SK-N-SH (cell line): ENCODE data around the gene CDKN3. TPM values are rescaled to one million over a fixed set of nuclear protein-coding genes. Genes with fewer than 3 reads are reported as not detected.

Source experiments
- CTCF ChIA-PET: fragments of 300-600, 350-600 bp; formaldehyde crosslinking; extraction: SDS; loops from one replicate; lab custom pipeline; 2021; lab: Yijun Ruan, JAX
- POLR2A ChIA-PET: fragments of 350-600 bp; sonication (Branson Sonifier 250); formaldehyde crosslinking; extraction: SDS; loops from one replicate; lab custom pipeline; 2020; ENCODE audit warnings: antibody characterized with exemption, inconsistent platforms; lab: Yijun Ruan, JAX
- DNase-seq: peaks from one replicate; pipeline ENCODE4 v3.0.0; 2012
- H2AFZ ChIP-seq: fragments of 200-600 bp; sonication (generic); 2 replicates; pipeline ENCODE4 v1.8.1; 2016; ENCODE audit warnings: antibody characterized with exemption, mild to moderate bottlenecking, low read depth
- H3F3A ChIP-seq: fragments of 200-600 bp; sonication (generic); replicated peaks from 2 replicates; pipeline ENCODE3; 2016; ENCODE audit warnings: antibody characterized with exemption, mild to moderate bottlenecking; ENCODE audit not compliant: insufficient read depth
- H3K27ac ChIP-seq, 2 experiments: fragments of 200-500 bp in 1 of 2; fragments of 200-600 bp in 1 of 2; sonication (Bioruptor generic) in 1 of 2; sonication (generic), shearing (Covaris generic) in 1 of 2; 2 replicates each; pipeline versions ENCODE4 v1.5.1 to v1.6.1; 2014 to 2016; ENCODE audit warnings: low read depth in 2 of 2, inconsistent platforms in 1 of 2, low read length in 1 of 2, mild to moderate bottlenecking in 1 of 2, mixed read lengths in 1 of 2
- H3K27me3 ChIP-seq: fragments of 200-600 bp; sonication (generic), shearing (Covaris generic); 2 replicates; pipeline ENCODE4 v1.6.1; 2016; ENCODE audit warnings: mixed run types; ENCODE audit not compliant: insufficient read depth
- H3K36me3 ChIP-seq, 2 experiments: fragments of 200-500 bp in 1 of 2; fragments of 200-600 bp in 1 of 2; sonication (Bioruptor generic) in 1 of 2; sonication (generic) in 1 of 2; replicated peaks in 1 of 2; 2 replicates each; pipeline versions ENCODE3 to v1.5.1; 2014 to 2016; ENCODE audit warnings: low read length in 1 of 2, mild to moderate bottlenecking in 1 of 2; ENCODE audit not compliant: insufficient read depth in 2 of 2, control insufficient read depth in 1 of 2
- H3K4me1 ChIP-seq, 2 experiments: fragments of 200-500 bp in 1 of 2; fragments of 200-600 bp in 1 of 2; sonication (Bioruptor generic) in 1 of 2; sonication (generic), shearing (Covaris generic) in 1 of 2; 2 replicates each; pipeline versions ENCODE4 v1.5.1 to v1.6.1; 2014 to 2016; ENCODE audit warnings: low read depth in 1 of 2, low read length in 1 of 2, mixed run types in 1 of 2; ENCODE audit not compliant: insufficient read depth in 2 of 2, control insufficient read depth in 1 of 2
- H3K4me2 ChIP-seq: fragments of 200-600 bp; sonication (generic), shearing (Covaris generic); 2 replicates; pipeline ENCODE4 v1.6.1; 2017; ENCODE audit warnings: mixed run types
- H3K4me3 ChIP-seq, 2 experiments: fragments of 200-500 bp in 1 of 2; fragments of 200-600 bp in 1 of 2; sonication (Bioruptor generic) in 1 of 2; sonication (generic), shearing (Covaris generic) in 1 of 2; 2 replicates each; pipeline versions ENCODE4 v1.5.1 to v1.8.1; 2014 to 2016; ENCODE audit warnings: low read depth in 2 of 2, inconsistent platforms in 1 of 2, low read length in 1 of 2, mild to moderate bottlenecking in 1 of 2, mixed read lengths in 1 of 2, moderate library complexity in 1 of 2
- H3K79me2 ChIP-seq: fragments of 200-600 bp; sonication (generic); 2 replicates; pipeline ENCODE4 v1.8.1; 2017; ENCODE audit warnings: mild to moderate bottlenecking; ENCODE audit not compliant: insufficient read depth
- H3K9ac ChIP-seq: fragments of 200-600 bp; sonication (generic); 2 replicates; pipeline ENCODE4 v1.6.1; 2017; ENCODE audit warnings: mixed run types
- H3K9me2 ChIP-seq: fragments of 200-600 bp; sonication (generic); 2 replicates; pipeline ENCODE4 v1.6.1; 2017; ENCODE audit warnings: mixed run types
- H3K9me3 ChIP-seq: fragments of 200-600 bp; sonication (generic); 2 replicates; pipeline ENCODE4 v1.6.1; 2017; ENCODE audit warnings: mixed run types, mild to moderate bottlenecking, moderate library complexity
- H4K20me1 ChIP-seq: fragments of 200-600 bp; sonication (generic); 2 replicates; pipeline ENCODE4 v1.6.1; 2017; ENCODE audit warnings: mild to moderate bottlenecking, mixed run types; ENCODE audit not compliant: insufficient read depth
- ELF1 ChIP-seq: IDR thresholded peaks from 2 replicates; pipeline ENCODE4 v1.4.0; 2012
- EP300 ChIP-seq, 2 experiments: IDR thresholded peaks; 2 replicates each; pipeline versions ENCODE4 v1.4.0 to v1.6.1; 2012; ENCODE audit warnings: borderline replicate concordance in 1 of 2, low read depth in 1 of 2, low read length in 1 of 2
- FOXJ3 ChIP-seq: sonication (generic); formaldehyde crosslinking; IDR thresholded peaks from 2 replicates; pipeline ENCODE4 v1.5.1; 2020; ENCODE audit warnings: mild to moderate bottlenecking, missing genetic modification reagents
- GABPA ChIP-seq: IDR thresholded peaks from 2 replicates; pipeline ENCODE4 v1.4.0; 2012; ENCODE audit warnings: low read depth, mild to moderate bottlenecking
- GATA2 ChIP-seq: sonication (generic); formaldehyde crosslinking; IDR thresholded peaks from 2 replicates; pipeline ENCODE4 v1.5.0; 2020; ENCODE audit warnings: mild to moderate bottlenecking, missing genetic modification reagents
- MEF2A ChIP-seq: IDR thresholded peaks from 2 replicates; pipeline ENCODE4 v1.4.0; 2012; ENCODE audit warnings: low read depth, borderline replicate concordance
- NFIC ChIP-seq: IDR thresholded peaks from 2 replicates; pipeline ENCODE4 v1.4.0; 2012; ENCODE audit warnings: borderline replicate concordance
- NRF1 ChIP-seq: IDR thresholded peaks from 2 replicates; pipeline ENCODE4 v1.6.1; 2012; ENCODE audit warnings: low read depth, mild to moderate bottlenecking, low read length
- RCOR1 ChIP-seq: fragments of 150-350 bp; IDR thresholded peaks from 2 replicates; pipeline ENCODE4 v1.6.1; 2017; ENCODE audit warnings: antibody characterized with exemption, low read length
- RXRA ChIP-seq: IDR thresholded peaks from 2 replicates; pipeline ENCODE4 v1.4.0; 2012; ENCODE audit warnings: low read depth, mild to moderate bottlenecking, borderline replicate concordance
- TEAD4 ChIP-seq: IDR thresholded peaks from 2 replicates; pipeline ENCODE4 v1.4.0; 2012; ENCODE audit warnings: mild to moderate bottlenecking, borderline replicate concordance; ENCODE audit not compliant: insufficient read depth
- YY1 ChIP-seq: IDR thresholded peaks from 2 replicates; pipeline ENCODE4 v1.4.0; 2012; ENCODE audit warnings: low read depth, mild to moderate bottlenecking
- WGBS: methylation state at CpG from one replicate; pipeline ENCODE4 v1.1.6; 2017; ENCODE audit warnings: low lambda C conversion rate; 5-methylcytosine and 5-hydroxymethylcytosine counted together
- polyA plus RNA-seq, 3 experiments: library from polyadenylated mRNA; depleted of rRNA; stranded (reverse); fragments of >200 nt; gene quantifications; 2 replicates each; pipeline ENCODE4 v1.2.3, GENCODE V29; 2012
- TF ChIP-seq, protein P1 (sequence below): IDR thresholded peaks from 2 replicates; pipeline ENCODE4 v1.4.0; 2012; ENCODE audit warnings: low read depth, borderline replicate concordance
- TF ChIP-seq, protein P2 (sequence below): fragments of 200-600 bp; sonication (generic); IDR thresholded peaks from 2 replicates; pipeline ENCODE4 v1.6.1; 2017; ENCODE audit warnings: antibody characterized with exemption, mild to moderate bottlenecking, moderate library complexity
- TF ChIP-seq, protein P3 (sequence below): IDR thresholded peaks from 2 replicates; pipeline ENCODE4 v1.6.1; 2012; ENCODE audit warnings: mild to moderate bottlenecking, low read depth, low read length, moderate library complexity
- TF ChIP-seq, protein P4 (sequence below): fragments of 150-350 bp; IDR thresholded peaks from 2 replicates; pipeline ENCODE4 v1.6.1; 2016; ENCODE audit warnings: mild to moderate bottlenecking, low read depth, low read length

Gene CDKN3
- polyA plus RNA-seq, 1 of the 3 experiments (the other 2 are of a cell fraction): 26.7 TPM

DNA sequence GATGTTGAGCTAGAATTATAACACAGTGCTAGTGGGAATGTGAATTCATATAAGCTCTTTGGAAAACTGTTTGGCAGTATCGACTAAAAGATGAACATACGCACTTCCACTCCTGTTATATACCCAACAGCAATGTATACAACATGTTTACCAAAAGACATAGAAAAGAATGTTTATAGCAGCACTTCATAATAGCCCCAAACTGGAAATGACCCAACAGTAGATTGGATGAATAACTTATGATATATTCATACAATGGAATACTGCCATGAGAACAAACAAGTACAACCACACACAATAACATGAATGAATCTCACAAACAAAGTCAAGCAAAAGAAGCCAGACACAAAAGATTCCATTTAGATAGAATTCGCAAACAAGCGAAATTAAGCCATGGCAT lies 28.5 kb upstream of the CDKN3 start:
- no peak overlapping the region for H3K4me2 ChIP-seq
- TF ChIP-seq EP300 (IDR thresholded peaks at IDR 0.05; ENCODE audit: borderline replicate concordance in 1 of 2, low read depth in 1 of 2, low read length in 1 of 2): no peak
- TF ChIP-seq FOXJ3 (CRISPR knock-in tag): no peak
- TF ChIP-seq YY1: no peak
- TF ChIP-seq, protein P1, sequence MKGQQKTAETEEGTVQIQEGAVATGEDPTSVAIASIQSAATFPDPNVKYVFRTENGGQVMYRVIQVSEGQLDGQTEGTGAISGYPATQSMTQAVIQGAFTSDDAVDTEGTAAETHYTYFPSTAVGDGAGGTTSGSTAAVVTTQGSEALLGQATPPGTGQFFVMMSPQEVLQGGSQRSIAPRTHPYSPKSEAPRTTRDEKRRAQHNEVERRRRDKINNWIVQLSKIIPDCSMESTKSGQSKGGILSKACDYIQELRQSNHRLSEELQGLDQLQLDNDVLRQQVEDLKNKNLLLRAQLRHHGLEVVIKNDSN: no peak
- TF ChIP-seq MEF2A: no peak
- TF ChIP-seq, protein P2, sequence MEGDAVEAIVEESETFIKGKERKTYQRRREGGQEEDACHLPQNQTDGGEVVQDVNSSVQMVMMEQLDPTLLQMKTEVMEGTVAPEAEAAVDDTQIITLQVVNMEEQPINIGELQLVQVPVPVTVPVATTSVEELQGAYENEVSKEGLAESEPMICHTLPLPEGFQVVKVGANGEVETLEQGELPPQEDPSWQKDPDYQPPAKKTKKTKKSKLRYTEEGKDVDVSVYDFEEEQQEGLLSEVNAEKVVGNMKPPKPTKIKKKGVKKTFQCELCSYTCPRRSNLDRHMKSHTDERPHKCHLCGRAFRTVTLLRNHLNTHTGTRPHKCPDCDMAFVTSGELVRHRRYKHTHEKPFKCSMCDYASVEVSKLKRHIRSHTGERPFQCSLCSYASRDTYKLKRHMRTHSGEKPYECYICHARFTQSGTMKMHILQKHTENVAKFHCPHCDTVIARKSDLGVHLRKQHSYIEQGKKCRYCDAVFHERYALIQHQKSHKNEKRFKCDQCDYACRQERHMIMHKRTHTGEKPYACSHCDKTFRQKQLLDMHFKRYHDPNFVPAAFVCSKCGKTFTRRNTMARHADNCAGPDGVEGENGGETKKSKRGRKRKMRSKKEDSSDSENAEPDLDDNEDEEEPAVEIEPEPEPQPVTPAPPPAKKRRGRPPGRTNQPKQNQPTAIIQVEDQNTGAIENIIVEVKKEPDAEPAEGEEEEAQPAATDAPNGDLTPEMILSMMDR: no peak
- no peak for TF ChIP-seq NRF1
- no peak for TF ChIP-seq NFIC
- TF ChIP-seq TEAD4: no peak
- no peak for TF ChIP-seq RXRA
- TF ChIP-seq GATA2: no peak
- no peak for TF ChIP-seq ELF1
- TF ChIP-seq RCOR1: no peak
- TF ChIP-seq, protein P3, sequence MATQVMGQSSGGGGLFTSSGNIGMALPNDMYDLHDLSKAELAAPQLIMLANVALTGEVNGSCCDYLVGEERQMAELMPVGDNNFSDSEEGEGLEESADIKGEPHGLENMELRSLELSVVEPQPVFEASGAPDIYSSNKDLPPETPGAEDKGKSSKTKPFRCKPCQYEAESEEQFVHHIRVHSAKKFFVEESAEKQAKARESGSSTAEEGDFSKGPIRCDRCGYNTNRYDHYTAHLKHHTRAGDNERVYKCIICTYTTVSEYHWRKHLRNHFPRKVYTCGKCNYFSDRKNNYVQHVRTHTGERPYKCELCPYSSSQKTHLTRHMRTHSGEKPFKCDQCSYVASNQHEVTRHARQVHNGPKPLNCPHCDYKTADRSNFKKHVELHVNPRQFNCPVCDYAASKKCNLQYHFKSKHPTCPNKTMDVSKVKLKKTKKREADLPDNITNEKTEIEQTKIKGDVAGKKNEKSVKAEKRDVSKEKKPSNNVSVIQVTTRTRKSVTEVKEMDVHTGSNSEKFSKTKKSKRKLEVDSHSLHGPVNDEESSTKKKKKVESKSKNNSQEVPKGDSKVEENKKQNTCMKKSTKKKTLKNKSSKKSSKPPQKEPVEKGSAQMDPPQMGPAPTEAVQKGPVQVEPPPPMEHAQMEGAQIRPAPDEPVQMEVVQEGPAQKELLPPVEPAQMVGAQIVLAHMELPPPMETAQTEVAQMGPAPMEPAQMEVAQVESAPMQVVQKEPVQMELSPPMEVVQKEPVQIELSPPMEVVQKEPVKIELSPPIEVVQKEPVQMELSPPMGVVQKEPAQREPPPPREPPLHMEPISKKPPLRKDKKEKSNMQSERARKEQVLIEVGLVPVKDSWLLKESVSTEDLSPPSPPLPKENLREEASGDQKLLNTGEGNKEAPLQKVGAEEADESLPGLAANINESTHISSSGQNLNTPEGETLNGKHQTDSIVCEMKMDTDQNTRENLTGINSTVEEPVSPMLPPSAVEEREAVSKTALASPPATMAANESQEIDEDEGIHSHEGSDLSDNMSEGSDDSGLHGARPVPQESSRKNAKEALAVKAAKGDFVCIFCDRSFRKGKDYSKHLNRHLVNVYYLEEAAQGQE: no peak
- TF ChIP-seq, protein P4, sequence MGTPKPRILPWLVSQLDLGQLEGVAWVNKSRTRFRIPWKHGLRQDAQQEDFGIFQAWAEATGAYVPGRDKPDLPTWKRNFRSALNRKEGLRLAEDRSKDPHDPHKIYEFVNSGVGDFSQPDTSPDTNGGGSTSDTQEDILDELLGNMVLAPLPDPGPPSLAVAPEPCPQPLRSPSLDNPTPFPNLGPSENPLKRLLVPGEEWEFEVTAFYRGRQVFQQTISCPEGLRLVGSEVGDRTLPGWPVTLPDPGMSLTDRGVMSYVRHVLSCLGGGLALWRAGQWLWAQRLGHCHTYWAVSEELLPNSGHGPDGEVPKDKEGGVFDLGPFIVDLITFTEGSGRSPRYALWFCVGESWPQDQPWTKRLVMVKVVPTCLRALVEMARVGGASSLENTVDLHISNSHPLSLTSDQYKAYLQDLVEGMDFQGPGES: no peak
- no peak for TF ChIP-seq GABPA
- TF ChIP-seq, all 33 proteins: peak for 0
- Histone ChIP-seq H3K79me2 (no peaks in the 10 kb centered on the region), H3K36me3 (no peaks in the 10 kb centered on the region), H3K4me1 (peaks cover 7 to 18% of the 10 kb centered on the region in 2 experiments; a peak in 2 of 4 replicates), H3K27me3 (no peaks in the 10 kb centered on the region), H2AFZ (no peak overlapping the region), H3F3A (peaks cover 3% of the 10 kb centered on the region), H3K27ac (no peak overlapping the region), H4K20me1 (no peaks in the 10 kb centered on the region), H3K9me3 (no peaks in the 10 kb centered on the region), H3K4me3 (no peak overlapping the region), H3K9ac (no peak overlapping the region), H3K9me2 (no peaks in the 10 kb centered on the region)
- ChIA-PET POLR2A (no interaction called here), CTCF (interaction anchor here (0.6 to 2.5 kb wide), 4 partner anchors 9 to 817 kb away, joined by 3 to 9 read pairs (median 5); no protein-coding TSS in a partner anchor)
- WGBS: 96% methylated on average over 4 of the region's 4 CpGs
- DNase-seq: no peak
